Panc1 (cell line): ENCODE results near the gene CCM2. TPM values are rescaled to one million over a fixed set of nuclear protein-coding genes. Genes with fewer than 3 reads are reported as not detected.
A peak's percentile ranks its signal among the peaks of the same experiment; 100 is the strongest.
"Not testable (repeated sequence)": the region's sequence is repeated elsewhere in the genome, so short reads cannot be mapped to it uniquely, and the experiment has no call there.

Source experiments
- ATAC-seq: fragments of 200-7000 bp; cut with Tn5 transposase; 2 replicates; pipeline ENCODE4 v1.9.1; 2020; ENCODE audit warnings: mild to moderate bottlenecking, moderate library complexity
- BruUV-seq: library from RNA; stranded (reverse); fragments of 400-500 nt; replicated peaks from 2 replicates; lab custom pipeline; 2021; lab: Mats Ljungman, UMichigan
- CTCF ChIA-PET: fragments of 300-600 bp; sonication (Branson Sonifier 250); formaldehyde crosslinking; loops from one replicate; lab custom pipeline; 2022; ENCODE audit warnings: antibody characterized with exemption; lab: Charles Lee
- POLR2A ChIA-PET: fragments of 300-600 bp; sonication (Branson Sonifier 250); formaldehyde crosslinking; loops from one replicate; lab custom pipeline; 2022; ENCODE audit warnings: antibody characterized with exemption; lab: Charles Lee
- DNase-seq: peaks from one replicate; pipeline ENCODE4 v3.0.0-alpha.2; 2010; ENCODE audit warnings: low read depth, low spot score
- H3K27ac ChIP-seq: 2 replicates; pipeline ENCODE4 v1.5.1; 2011; ENCODE audit warnings: mild to moderate bottlenecking, low read length, inconsistent platforms
- H3K27me3 ChIP-seq: fragments of 200-500 bp; sonication (Bioruptor generic); 2 replicates; pipeline ENCODE4 v1.6.0; 2014; ENCODE audit warnings: low read length, inconsistent platforms; ENCODE audit not compliant: control insufficient read depth, insufficient read depth
- H3K36me3 ChIP-seq: fragments of 200-500 bp; sonication (Bioruptor generic); 2 replicates; pipeline ENCODE4 v1.5.1; 2014; ENCODE audit warnings: inconsistent platforms, mild to moderate bottlenecking, low read length, moderate library complexity; ENCODE audit not compliant: control insufficient read depth, insufficient read depth
- H3K4me1 ChIP-seq: 2 replicates; pipeline ENCODE4 v1.5.1; 2011; ENCODE audit warnings: inconsistent platforms, mild to moderate bottlenecking, low read length, moderate library complexity; ENCODE audit not compliant: control insufficient read depth, insufficient read depth
- H3K4me3 ChIP-seq, 2 experiments: 2 replicates each; pipeline ENCODE4 v1.5.1; 2011 to 2012; ENCODE audit warnings: low read depth in 2 of 2, low read length in 2 of 2, mild to moderate bottlenecking in 2 of 2, inconsistent platforms in 1 of 2, moderate library complexity in 1 of 2
- H3K9me3 ChIP-seq: fragments of 200-500 bp; sonication (Bioruptor generic); 2 replicates; pipeline ENCODE4 v1.5.1; 2014; ENCODE audit warnings: low read depth, mild to moderate bottlenecking, inconsistent platforms, low read length, moderate library complexity; ENCODE audit not compliant: control insufficient read depth, insufficient read depth
- CTCF ChIP-seq: fragments of 450-650 bp; IDR thresholded peaks from 2 replicates; pipeline ENCODE4 v1.5.1; 2017; ENCODE audit warnings: mild to moderate bottlenecking
- POLR2AphosphoS5 ChIP-seq: IDR thresholded peaks from 2 replicates; pipeline ENCODE4 v1.6.1; 2012; ENCODE audit warnings: mild to moderate bottlenecking, low read depth, low read length, moderate library complexity
- REST ChIP-seq, 2 experiments: IDR thresholded peaks; 2 replicates each; pipeline ENCODE4 v1.6.1; 2011 to 2012; ENCODE audit warnings: low read depth in 2 of 2, control low read depth in 1 of 2, low read length in 1 of 2, mild to moderate bottlenecking in 1 of 2, moderate library complexity in 1 of 2; ENCODE audit not compliant: insufficient read depth in 1 of 2
- SIN3A ChIP-seq: IDR thresholded peaks from 2 replicates; pipeline ENCODE4 v1.6.1; 2012; ENCODE audit warnings: low read depth, mild to moderate bottlenecking, low read length, moderate library complexity, borderline replicate concordance; ENCODE audit not compliant: insufficient read depth
- TCF7L2 ChIP-seq: IDR thresholded peaks from 2 replicates; pipeline ENCODE4 v1.6.1; 2011; ENCODE audit warnings: mild to moderate bottlenecking, low read depth, low read length, inconsistent platforms
- in situ Hi-C: cut with HindIII; loops from 2 replicates; pipeline ENCODE4 v1.10.0; 2016; ENCODE audit warnings: low sequenced_read_pairs, low pct_unique_long_range_greater_than_20kb
- intact Hi-C: fragments of 100-400 bp; cut with micrococcal nuclease; formaldehyde crosslinking; loops from one replicate; pipeline ENCODE4 v1.10.0; 2022; ENCODE audit not compliant: unreplicated experiment
- total RNA-seq: library from RNA; stranded (reverse); gene quantifications from one replicate; pipeline ENCODE4 v1.2.1, GENCODE V29; 2021; ENCODE audit not compliant: unreplicated experiment

The CCM2 gene
- total RNA-seq, 1 experiment from 2014 or later: 97.1 TPM

DNA sequence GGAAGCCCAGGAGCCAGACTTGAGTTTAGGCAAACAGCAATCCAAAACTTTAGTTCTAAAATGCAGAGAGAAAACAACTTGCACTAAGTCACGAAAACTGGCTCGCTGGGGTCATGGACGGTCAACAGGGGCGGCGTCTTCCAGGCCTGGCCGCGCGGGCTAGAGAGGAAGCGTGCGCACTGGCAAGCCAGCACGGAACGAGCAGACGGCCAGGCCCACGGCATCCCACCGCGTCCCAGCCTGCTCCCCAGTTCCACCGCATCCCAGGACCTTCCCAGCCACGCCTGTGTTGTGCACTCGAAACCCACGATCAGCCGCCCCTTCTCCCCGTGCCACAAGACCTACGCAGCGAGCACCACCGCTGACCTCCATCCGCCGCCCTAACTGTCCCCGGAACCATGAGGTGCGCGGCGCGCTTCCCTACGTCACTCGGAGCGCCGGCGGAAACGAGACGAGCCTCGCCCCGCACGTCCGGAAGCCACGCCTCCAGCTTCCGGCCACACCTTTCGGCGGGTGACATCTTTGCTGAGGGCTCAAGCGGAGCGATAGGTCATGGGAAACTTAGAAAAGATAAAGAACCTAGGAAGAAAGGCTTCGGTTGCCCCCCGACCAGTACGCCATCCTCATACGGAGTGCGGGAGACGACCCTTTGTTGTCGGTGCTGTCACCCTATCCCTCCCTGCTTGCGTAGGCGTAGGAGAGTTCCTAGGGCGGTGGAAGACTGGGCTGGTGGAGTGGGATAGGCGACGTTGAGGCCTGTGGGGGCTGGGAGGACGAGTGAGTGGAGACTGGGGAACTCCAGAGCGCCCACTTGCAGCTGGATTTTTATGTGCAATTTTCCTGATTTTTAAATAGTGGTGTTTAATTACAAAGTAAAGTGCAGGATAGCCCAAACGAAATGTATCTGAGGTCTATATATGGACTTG, 111.6 kb downstream of the CCM2 start, which contains the start of gene TBRG4:
TBRG4 (minus strand) TSS at position 400 of the 926 bp plus-strand sequence. CDS start 2,460 bp downstream, outside the sequence.
- H3K4me3 ChIP-seq: peak within 1 kb of the TSS; percentile 54 to 70
- ATAC-seq (peak; percentile 98), DNase-seq (peak; percentile 90)
- TF ChIP-seq SIN3A (peak; percentile 95; the same call in 1 of the 2 replicates), TCF7L2 (0 out of 2 replicates have a peak, but pooled peaks have one; percentile 39), CTCF (no peak), REST (IDR thresholded peaks at IDR 0.05; ENCODE audit: insufficient read depth in 1 of 2, low read depth in 2 of 2, low read length in 1 of 2) (0 out of 4 replicates have a peak, but pooled peaks of 1 of the 2 experiments have one; percentile 53), POLR2AphosphoS5 (peak; percentile 97)
- peak within 1 kb of the TSS; percentile 95 for H3K27ac ChIP-seq
- no peaks in the 10 kb centered on the region for H3K9me3 ChIP-seq
- H3K4me1 ChIP-seq: peaks cover 32% of the 10 kb centered on the region
- ChIA-PET CTCF (interaction anchor here (0.5 to 1.4 kb wide), 3 partner anchors 25 to 200 kb away, joined by 3 to 6 read pairs (median 4); no protein-coding TSS in a partner anchor), POLR2A (interaction anchor here (0.6 to 0.9 kb wide), 3 partner anchors 9 to 113 kb away, joined by 3 to 9 read pairs (median 3); no protein-coding TSS in a partner anchor)
- intact Hi-C loops (no loop called here), in situ Hi-C loops (no loop called here)
- H3K27me3 ChIP-seq: peaks cover 3% of the 10 kb centered on the region; the same call in 1 of the 2 replicates
- peaks cover 16% of the 10 kb centered on the region for H3K36me3 ChIP-seq
- TSS peak; percentile 99 for BruUV-seq

GRCh38 chr7:45112648-45113047, 112.6 kb downstream of the CCM2 start:
- in situ Hi-C loops: no loop called here
- intact Hi-C loops: no loop called here
- Histone ChIP-seq H3K9me3 (no peaks in the 10 kb centered on the region), H3K27ac (peak overlapping the region; percentile 95; the same call in 1 of the 2 replicates), H3K36me3 (peaks cover 12% of the 10 kb centered on the region), H3K27me3 (peaks cover 3% of the 10 kb centered on the region; the same call in 1 of the 2 replicates), H3K4me3 (peak overlapping the region; percentile 54 to 70; a peak in 3 of 4 replicates), H3K4me1 (peaks cover 28% of the 10 kb centered on the region)
- ATAC-seq (no peak), DNase-seq (no peak)
- no peak for TF ChIP-seq TCF7L2
- CTCF ChIA-PET: interaction anchor here (1.4 kb wide), 1 partner anchor 139 kb away, joined by 3 read pairs; no protein-coding TSS in a partner anchor
- POLR2A ChIA-PET: no interaction called here
- BruUV-seq: no TSS peak

GRCh38 chr7:45114257-45114656, 114.3 kb downstream of the CCM2 start:
- H3K27ac ChIP-seq, DNase-seq, POLR2A ChIA-PET, BruUV-seq, ATAC-seq, intact Hi-C loops, H3K36me3 ChIP-seq, H3K4me3 ChIP-seq, H3K27me3 ChIP-seq, in situ Hi-C loops, H3K9me3 ChIP-seq: not testable (repeated sequence)
- H3K4me1 ChIP-seq: peaks cover 12% of the 10 kb centered on the region
- CTCF ChIA-PET: interaction anchor here (0.6 to 1.0 kb wide), 2 partner anchors 22 to 115 kb away, joined by 3 to 5 read pairs; no protein-coding TSS in a partner anchor
